ENCODE measurements around the gene ZNF805.

DNA sequence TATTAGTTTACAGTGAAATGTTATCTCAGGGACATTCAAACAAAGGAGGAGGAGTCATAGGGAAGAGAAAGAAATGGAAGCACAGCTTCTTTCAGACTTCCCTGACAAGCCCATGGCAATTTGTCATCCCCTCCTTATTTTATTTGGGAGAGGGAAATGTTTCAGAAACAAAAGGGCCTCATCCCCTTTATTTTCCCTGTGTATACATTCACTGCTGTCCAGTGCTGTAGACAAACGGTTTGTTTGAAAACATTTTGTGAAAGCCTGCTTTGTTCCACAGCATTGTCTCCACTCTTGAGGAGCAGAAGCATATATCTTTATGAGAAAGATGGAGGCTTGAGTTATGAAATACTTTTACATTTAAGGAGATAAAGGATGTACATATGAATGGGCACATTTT lies 52.1 kb downstream of the ZNF805 start:
- no peak for TF ChIP-seq POLR2A (IDR thresholded peaks at IDR 0.05)
- TF ChIP-seq, protein P1, sequence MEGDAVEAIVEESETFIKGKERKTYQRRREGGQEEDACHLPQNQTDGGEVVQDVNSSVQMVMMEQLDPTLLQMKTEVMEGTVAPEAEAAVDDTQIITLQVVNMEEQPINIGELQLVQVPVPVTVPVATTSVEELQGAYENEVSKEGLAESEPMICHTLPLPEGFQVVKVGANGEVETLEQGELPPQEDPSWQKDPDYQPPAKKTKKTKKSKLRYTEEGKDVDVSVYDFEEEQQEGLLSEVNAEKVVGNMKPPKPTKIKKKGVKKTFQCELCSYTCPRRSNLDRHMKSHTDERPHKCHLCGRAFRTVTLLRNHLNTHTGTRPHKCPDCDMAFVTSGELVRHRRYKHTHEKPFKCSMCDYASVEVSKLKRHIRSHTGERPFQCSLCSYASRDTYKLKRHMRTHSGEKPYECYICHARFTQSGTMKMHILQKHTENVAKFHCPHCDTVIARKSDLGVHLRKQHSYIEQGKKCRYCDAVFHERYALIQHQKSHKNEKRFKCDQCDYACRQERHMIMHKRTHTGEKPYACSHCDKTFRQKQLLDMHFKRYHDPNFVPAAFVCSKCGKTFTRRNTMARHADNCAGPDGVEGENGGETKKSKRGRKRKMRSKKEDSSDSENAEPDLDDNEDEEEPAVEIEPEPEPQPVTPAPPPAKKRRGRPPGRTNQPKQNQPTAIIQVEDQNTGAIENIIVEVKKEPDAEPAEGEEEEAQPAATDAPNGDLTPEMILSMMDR (IDR thresholded peaks at IDR 0.05) = no peak

Measured in vagina (tissue), 2 donors.